ENCODE measurements around the gene VPS37B.

The VPS37B gene

GRCh38 chr12:122870163-122870842, 25.6 kb downstream of the VPS37B start:
- no peak for DNase-seq (ENCODE audit: low read depth, low spot score)
- in situ Hi-C loops (cut with HindIII; ENCODE audit: low sequenced_read_pairs) = no loop called here
- H3K4me3 ChIP-seq (ENCODE audit: low read depth, low read length) = no peak overlapping the region
- TF ChIP-seq CTCF (IDR thresholded peaks at IDR 0.05; ENCODE audit: low read depth, low read length) = no peak

- no peak for TF ChIP-seq CTCF (IDR thresholded peaks at IDR 0.05; ENCODE audit: low read depth, low read length)
- in situ Hi-C loops (cut with HindIII; ENCODE audit: low sequenced_read_pairs) = no loop called here
- no peak overlapping the region for H3K4me3 ChIP-seq (ENCODE audit: low read depth, low read length)
- DNase-seq (ENCODE audit: low read depth, low spot score) = no peak
These were observed 26.5 kb downstream of the VPS37B start for GRCh38 chr12:122869207-122869973.

GRCh38 chr12:122868471-122869177, 27.3 kb downstream of the VPS37B start:
- TF ChIP-seq CTCF (IDR thresholded peaks at IDR 0.05; ENCODE audit: low read depth, low read length) = no peak
- H3K4me3 ChIP-seq (ENCODE audit: low read depth, low read length) = no peak overlapping the region
- in situ Hi-C loops (cut with HindIII; ENCODE audit: low sequenced_read_pairs) = no loop called here
- no peak for DNase-seq (ENCODE audit: low read depth, low spot score)

GRCh38 chr12:122867691-122868461, 28.0 kb downstream of the VPS37B start:
- no peak for DNase-seq (ENCODE audit: low read depth, low spot score)
- TF ChIP-seq CTCF (IDR thresholded peaks at IDR 0.05; ENCODE audit: low read depth, low read length) = no peak
- in situ Hi-C loops (cut with HindIII; ENCODE audit: low sequenced_read_pairs) = no loop called here
- no peak overlapping the region for H3K4me3 ChIP-seq (ENCODE audit: low read depth, low read length)

- in situ Hi-C loops (cut with HindIII; ENCODE audit: low sequenced_read_pairs) = no loop called here
- DNase-seq (ENCODE audit: low read depth, low spot score) = no peak
- TF ChIP-seq CTCF (IDR thresholded peaks at IDR 0.05; ENCODE audit: low read depth, low read length) = no peak
- no peak overlapping the region for H3K4me3 ChIP-seq (ENCODE audit: low read depth, low read length)
These were observed 28.8 kb downstream of the VPS37B start for GRCh38 chr12:122866950-122867607.

- TF ChIP-seq CTCF (IDR thresholded peaks at IDR 0.05; ENCODE audit: low read depth, low read length) = no peak
- no peak for DNase-seq (ENCODE audit: low read depth, low spot score)
- in situ Hi-C loops (cut with HindIII; ENCODE audit: low sequenced_read_pairs) = no loop called here
These were observed 29.5 kb downstream of the VPS37B start for GRCh38 chr12:122866379-122866778.

More at GRCh38 chr12:122866379-122866778, 29.5 kb downstream of the VPS37B start:
- no peak overlapping the region for H3K4me3 ChIP-seq (ENCODE audit: low read depth, low read length)
